ENCODE measurements around the gene WIPF2.
A peak's percentile ranks its signal among the peaks of the same experiment; 100 is the strongest.
"Not testable (repeated sequence)": the region's sequence is repeated elsewhere in the genome, so short reads cannot be mapped to it uniquely, and the experiment has no call there.

WIPF2 gene

DNA sequence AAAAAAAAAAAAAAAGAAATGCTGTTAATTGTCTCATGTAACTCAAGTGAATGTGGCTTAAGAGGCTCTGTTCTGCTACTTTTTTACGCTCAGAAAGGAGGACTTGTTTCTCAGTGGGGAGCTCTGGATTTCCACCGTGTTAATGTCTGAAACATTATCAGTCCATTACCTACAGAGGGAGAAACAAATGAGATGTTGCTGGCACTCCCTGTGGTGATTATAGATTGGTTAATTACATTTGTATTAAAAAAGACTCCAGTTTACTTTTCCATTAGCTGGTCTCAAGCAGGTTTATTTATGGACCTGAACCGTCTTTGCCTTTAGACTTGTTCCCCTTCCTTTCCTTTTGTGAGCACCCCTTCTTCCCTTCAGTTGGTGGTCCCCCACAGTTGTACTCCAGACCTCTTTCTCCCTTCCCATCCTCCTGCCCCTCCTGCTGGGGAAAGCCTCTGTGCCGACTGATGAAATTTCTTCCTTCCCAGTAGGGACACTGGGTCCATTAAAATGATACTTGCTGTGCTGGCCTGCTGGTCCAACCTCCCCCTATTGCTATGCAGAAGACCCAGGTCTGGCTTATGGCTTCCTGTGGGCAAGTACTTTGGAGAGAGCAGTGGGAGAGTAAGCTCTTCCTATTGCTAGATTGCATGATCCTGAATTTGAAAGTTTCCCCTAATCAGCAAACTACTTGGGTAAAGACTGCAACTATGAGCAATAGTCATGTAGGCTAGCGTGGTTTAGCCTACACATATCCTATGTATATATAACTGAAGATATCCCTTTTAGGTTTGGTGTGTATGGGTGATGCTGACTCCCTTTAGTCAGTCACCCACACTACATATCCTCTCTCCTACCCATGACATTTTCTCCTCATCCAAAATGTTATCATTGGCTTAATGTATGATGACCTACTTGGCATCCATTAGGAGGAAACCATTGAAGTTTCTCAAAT lies 76.7 kb downstream of the WIPF2 start:
- no peak for DNase-seq (ENCODE audit: low spot score)

DNA sequence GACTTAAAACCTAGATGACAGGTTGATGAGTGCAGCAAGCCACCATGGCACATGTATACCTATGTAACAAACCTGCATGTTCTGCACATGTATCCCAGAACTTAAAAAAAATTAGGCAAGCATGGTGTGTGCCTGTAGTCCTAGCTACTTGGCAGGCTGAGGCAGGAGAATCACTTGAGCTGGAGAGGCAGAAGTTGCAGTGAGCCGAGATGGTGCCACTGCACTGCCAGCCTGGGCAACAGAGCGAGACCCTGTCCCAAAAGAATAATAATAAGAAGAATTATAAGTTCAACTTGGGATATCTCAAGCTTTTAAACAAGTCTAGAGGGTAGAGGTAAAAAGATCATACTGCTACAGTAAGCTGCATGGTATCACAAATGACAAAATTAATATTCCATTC lies 78.4 kb downstream of the WIPF2 start:
- no peak for DNase-seq (ENCODE audit: low spot score)

DNA sequence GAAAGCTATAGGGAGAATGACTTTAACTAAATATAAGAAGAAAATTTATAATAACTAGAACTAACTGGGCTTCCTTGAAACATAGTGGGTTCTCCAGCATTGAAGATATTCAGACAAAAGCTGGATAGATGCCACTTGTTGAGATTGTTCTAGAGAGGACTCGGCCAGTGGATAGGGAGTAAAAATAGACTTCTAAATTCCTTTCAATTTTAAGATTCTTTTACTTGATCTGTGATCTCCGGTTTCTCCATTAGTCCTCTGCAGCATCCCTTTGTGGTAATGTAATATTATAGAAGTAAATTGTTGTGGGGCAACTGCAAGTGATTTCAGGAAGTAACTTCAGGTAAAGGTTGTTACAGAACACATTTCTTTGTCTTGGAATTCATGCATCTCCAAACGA lies 79.6 kb downstream of the WIPF2 start:
- no peak for DNase-seq (ENCODE audit: low spot score)

DNA sequence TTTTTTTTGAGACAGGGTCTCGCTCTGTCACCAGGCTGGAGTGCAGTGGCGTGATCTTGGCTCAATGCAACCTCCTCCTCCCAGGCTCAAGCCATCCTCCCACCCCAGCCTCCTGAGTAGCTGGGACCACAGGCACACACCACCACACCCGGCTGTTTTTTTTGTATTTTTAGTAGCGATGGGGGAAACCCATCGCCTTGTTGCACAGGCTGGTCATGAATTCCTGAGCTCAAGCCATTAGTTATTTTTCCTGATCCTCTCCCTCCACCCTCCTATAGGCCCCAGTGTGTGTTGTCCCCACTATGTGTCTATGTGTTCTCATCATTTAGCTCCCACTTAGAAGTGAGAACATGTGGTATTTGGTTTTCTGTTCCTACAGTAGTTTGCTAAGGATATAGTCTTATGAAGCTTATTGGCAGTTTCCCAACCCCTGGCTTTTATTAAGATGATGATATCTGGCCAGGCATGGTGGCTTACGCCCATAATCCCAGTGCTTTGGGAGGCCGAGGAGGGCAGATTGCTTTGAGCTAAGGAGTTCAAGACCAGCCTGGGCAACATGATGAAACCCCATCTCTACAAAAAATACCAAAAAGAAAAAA lies 80.2 kb downstream of the WIPF2 start:
- not testable (repeated sequence) for DNase-seq (ENCODE audit: low spot score)

DNA sequence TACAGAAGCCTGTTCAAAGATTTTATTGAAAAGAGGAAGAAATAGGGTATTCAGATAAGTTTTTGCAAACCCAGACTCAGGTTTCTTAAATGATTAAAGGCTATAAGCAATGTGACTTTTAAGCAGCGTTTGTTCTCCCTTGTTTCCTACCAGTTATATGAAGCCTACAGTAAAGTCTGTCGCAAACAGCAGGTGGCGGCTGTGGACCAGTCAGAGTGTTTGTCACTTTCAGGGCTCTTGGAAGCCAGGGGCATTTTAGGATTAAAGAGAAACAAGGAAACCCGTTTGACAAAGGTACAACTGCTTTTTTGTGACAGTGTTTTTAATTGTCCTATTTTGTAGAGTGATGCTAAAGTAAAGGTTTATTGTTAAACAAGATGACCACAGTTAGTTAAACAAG lies 82.2 kb downstream of the WIPF2 start:
- no peak for DNase-seq (ENCODE audit: low spot score)

DNA sequence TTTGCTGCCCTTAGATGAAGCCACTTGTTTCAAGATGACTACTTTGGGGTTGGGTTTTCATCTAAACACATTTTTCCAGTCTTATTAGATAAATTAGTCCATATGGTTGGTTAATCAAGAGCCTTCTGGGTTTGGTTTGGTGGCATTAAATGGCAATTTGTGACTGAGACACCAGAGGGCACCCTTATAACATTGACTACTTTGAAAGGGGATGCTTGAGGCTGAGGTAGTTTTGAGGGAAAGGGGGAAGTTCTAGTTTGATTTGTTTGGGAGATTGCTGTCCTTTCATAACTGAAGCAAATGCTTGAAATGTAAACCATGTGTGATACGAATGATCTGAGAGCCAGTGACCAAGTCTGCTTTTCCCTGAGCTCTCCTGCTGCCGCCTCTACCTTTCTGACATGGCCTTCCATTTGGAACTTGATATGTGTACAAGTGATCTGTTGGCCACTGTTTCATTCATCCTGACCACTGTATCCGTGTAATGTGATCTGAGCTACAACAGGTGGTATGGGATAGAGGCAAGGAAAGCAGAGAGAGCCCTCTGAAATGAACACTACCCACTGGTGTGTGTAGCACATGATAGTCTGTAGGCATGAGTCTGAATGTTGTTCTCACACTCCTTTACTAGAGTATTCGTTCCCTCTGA lies 84.0 kb downstream of the WIPF2 start:
- DNase-seq (ENCODE audit: low spot score): peak; percentile 79

DNA sequence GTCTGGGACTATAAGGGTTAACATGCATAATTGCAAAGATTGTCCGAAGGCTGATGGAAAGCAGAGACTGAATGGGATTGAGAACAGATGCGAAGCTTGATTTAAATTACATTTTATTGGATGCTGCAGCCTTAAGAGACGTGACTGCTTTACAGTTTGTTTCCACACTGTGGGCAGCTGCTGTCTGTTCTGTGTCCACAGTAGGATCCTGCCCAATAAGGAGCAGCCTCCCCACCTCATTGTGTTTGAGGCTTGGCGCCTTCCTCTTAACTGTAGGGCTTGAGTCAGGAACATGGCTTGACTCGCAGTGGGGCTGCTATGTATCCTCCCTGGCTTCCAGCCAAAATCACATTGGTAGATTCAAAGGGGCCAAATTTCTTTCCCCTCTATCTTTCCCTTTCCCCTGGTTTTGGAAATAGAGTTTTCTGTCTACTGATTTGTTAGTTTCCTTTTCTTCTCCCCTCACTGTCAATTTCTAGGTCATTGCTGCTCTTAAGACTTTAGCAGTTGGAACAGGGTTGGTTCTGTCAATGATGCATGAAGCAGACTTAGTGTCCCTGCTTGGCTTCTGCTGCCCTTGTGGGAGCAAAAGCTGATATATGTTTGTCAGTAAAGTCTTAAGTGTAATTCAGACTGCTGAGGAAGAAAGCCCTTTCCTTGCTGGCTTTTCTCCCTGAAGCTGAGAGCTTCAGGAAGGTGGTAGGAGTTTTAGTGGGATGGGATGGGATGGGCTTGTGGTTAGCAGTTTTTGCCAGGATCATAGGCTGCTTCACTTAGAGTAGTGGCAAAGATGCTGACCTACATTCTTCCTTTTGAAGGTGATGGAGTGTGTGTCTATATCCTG lies 84.8 kb downstream of the WIPF2 start:
- DNase-seq (ENCODE audit: low spot score): no peak

DNA sequence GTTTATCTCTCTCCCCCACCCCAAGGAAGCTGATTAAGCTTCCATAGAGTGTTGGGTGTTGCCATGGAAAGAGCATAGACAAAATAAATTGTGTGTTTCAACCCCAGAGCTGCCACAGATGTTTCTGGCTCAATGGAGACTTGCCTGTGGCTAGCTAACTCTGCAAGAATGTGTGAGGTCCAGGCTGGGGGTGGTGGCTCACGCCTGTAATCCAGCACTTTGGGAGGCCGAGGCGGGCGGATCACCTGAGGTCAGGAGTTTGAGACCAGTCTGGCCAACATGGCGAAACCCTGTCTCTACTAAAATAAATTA lies 85.4 kb downstream of the WIPF2 start:
- not testable (repeated sequence) for DNase-seq (ENCODE audit: low spot score)

DNA sequence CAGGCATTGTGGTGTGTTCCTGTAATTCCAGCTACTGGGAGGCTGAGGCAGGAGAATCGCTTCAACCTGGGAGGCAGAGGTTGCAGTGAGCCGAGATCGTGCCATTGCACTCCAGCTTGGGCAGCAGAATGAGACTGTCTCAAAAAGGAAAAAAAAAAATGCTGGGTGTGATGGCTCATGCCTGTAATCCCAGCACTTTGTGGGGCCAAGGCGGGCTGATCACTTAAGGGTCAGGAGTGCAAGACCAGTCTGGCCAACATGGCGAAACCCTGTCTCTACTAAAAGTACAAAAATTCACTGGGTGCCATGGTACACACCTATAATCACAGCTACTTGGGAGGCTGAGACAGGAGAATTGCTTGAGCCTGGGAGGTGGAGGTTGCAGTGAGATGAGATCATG lies 85.8 kb downstream of the WIPF2 start:
- not testable (repeated sequence) for DNase-seq (ENCODE audit: low spot score)

DNA sequence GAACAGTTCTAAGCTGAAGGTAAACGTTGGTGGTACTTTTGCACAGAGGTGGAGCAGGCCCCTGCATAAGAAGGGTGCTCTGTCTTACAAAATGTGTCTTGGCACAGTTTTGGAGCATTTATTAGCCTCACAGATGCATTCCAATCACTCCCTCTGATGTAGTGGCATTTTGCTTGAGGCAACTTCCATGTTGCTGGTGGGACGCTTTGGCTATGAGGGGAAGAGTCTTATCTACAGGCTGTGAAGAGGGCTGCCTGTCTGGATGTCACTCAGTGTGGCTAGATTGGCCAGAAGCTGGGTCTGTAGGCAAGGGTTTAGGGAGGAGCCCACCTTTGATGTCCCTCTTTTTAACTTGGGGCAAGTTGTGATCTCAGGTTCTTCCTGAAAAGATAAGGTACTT lies 87.3 kb downstream of the WIPF2 start:
- no peak for DNase-seq (ENCODE audit: low spot score)

DNA sequence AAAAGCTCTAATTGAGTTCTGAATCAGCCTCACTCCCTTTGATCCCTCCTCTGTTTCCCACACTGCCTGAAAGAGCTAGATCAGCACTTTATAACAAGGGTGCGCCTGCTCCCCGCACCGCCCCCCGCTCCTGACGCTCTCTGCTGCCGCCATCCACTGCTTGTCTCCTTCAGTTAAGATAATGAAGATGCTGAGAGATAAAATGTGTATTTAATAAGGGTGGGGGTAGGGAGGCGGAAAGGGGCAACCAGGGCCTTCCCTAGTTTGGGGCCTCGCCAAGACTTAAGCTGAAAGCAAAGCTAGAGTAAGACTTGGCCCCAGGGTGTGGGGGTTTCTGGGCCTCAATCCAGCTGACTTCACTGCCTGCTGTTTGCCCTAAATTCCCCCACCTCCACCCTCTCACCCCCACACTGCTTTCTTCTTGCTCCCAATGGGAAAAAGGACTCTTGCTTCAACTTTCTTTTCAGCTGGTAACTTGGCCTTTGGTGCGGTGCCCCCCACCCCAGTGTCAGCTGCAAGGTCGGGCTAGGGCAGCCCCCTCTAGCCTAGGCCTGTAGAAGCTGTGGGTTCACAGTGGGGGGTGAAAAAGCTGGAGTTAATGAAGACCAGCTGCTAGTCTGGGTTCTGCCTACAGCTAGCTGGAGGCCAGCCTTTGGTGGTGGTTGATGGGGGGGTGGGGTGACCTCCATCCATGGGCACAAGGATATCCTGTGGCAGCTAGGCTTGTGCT lies 88.1 kb downstream of the WIPF2 start:
- no peak for DNase-seq (ENCODE audit: low spot score)

DNA sequence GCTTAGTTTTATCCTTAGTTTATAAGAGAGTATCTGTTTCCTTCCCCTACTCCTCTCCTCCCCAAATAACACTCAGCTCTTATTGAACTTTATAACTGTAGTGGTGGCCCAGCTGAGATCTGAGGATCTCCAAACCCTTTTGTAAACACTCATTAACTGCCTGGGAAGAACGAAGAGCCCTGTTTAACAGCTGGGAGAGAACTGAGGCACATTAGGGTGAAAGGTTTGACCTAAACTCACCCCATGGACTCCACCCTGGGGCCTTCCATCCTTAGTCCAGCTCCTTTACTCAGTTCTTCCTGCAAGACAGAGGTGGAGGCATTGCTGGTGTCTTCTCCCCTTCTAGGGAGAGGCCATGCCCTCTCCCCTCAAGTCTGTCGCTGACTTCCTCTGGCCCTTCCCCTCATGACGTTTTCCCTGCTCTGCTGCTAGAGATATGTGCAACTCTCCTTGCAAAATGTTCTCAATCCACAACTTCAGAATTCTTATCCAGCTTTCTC lies 88.7 kb downstream of the WIPF2 start:
- DNase-seq (ENCODE audit: low spot score): no peak

DNA sequence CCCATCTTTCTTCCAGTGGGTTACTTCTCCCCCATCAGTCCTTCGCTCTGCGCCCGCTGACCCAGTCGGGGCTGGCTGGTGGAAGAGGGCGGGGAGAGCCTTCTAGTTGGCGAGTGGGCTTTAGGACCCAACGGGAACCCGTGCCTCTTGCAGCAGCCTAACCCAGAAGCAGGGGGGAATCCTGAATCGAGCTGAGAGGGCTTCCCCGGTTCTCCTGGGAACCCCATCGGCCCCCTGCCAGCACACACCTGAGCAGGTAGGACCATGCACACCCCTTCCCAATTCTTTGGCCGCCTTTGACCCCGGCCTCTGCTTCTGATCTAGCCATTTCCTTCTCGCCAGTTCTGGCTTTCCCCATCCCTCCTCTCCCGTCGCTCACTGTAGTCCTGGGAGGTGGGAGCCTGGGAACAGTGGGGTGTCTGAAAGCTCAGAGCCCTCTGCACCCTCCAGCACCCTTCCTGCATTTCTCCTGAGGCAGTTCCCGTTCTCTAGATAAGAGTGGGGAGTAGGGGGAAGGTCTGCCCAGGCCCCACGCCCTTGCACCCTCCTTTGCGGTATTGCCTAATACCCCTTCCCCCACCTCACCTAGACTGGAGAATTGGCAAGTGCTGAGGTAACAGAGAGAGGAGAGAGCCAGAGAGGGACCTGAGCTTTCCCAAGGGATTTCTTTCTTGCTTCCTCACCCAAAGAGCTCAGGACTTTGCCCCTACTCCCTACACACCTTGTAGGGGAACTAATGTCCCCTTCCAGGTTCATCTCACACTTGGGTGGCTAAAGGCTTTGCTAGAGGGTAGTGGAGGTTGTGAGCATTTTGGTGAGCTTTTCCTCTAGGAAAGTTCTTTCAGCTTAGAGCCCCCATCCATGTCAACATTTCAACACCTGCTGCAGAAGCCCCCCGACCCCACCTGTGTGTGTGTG lies 90.2 kb downstream of the WIPF2 start, which contains the start of gene RARA:
TSS of gene RARA (plus strand) at position 150 of the 918 bp plus-strand sequence. CDS start 22,039 bp downstream, outside the sequence.
- DNase-seq (ENCODE audit: low spot score): no peak

DNA sequence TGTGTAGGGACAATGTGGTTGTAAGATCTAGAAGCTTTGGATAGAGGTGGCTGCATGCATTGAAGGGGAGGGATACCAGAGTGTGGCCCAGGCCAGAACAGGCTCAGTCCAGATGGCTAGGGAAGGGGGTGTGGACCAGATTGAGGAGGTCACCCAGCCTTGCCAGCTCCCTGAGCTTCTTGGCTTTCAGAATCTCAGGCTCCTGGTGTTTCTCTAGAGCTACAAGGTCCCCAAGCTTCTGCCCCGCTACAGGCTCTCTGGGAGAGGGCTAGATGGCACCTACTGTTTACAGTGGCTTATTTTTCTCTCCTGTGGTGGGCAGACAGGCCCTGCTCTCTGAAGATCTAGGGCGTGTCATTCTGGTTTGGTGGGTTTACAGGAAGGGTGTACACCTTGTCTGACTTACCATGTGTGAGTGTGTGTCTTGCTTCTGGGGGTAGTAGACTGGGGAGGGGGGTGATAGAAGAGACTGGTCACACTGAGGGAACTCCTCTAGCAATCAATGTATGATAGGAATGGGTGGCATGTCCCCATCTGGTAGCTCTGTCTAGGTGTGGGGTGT lies 90.9 kb downstream of the WIPF2 start:
- DNase-seq (ENCODE audit: low spot score): peak; percentile 48

DNA sequence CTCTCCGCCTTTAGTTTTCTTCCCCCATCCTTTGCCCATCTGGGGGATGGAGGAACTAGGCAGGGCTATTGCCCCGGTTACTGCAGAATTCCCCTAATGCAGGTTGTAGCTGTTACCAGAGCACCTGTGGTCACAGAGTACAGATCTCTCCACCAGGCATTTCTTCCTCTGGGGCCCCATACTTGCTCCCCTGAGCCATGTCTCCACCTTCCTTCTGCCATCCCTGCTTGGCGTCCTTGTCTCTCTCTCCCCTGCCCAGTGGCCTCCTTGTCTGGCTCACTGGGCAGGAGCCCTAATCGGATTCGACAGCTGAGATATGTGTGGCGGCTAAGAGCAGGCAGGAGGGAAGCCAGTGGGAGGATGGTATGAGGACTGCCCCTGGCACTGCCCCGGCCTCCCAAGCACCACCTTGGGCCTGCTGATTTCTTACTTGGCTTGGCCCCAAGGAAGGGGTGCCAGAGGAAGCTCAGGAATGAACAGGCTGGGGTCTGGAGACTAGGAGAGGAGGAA lies 91.8 kb downstream of the WIPF2 start:
- no peak for DNase-seq (ENCODE audit: low spot score)

DNA sequence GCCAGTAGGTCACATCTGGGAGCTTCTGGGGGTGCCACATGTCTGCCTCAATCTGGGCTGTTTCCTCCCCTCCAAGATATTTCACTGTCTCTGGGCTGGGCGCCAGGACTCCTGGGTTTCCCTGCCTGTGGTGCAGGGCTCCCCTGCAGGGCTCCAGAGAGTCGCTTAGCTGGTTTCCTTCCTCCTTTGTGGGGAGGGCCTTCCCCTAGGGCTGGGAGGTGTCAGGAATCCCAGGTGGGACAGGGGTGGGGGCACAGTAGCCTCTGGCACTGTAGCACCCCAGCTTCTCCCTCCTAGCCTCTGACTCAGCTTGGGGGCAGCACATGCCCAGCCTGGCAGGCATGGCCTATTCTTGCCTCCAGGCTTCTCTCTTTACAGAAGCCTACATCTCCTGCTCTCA lies 92.5 kb downstream of the WIPF2 start:
- no peak for DNase-seq (ENCODE audit: low spot score)

DNA sequence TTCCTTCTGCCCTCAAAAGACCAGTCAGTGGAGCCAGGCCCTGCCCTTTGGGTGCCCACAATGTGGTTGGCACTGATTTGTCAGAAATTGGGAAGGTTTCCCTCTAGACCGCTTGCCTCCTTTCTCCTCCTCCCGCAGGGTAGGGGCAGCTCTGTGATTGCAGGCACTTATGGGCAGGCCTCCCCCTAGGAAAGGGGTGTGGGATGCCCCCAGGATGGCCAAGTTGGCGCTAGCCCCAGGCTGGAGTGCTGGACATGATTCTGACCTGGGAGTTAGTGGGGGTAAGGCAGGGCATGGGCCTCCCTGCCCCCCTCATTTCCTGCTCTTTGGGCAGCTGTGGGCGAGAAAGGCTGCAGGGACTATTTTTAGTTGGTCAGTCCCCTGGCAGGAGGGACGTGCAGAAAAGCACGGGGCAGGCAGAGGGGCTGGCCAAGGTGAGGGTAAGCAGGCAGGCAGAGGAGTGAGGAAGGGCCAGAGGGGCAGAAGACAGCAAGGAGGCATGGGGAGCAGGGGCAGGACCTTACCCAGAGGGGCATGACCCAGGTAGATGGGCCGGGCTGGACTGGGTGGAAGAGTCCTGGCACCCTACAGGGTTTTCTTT lies 93.1 kb downstream of the WIPF2 start:
- DNase-seq (ENCODE audit: low spot score): no peak

DNA sequence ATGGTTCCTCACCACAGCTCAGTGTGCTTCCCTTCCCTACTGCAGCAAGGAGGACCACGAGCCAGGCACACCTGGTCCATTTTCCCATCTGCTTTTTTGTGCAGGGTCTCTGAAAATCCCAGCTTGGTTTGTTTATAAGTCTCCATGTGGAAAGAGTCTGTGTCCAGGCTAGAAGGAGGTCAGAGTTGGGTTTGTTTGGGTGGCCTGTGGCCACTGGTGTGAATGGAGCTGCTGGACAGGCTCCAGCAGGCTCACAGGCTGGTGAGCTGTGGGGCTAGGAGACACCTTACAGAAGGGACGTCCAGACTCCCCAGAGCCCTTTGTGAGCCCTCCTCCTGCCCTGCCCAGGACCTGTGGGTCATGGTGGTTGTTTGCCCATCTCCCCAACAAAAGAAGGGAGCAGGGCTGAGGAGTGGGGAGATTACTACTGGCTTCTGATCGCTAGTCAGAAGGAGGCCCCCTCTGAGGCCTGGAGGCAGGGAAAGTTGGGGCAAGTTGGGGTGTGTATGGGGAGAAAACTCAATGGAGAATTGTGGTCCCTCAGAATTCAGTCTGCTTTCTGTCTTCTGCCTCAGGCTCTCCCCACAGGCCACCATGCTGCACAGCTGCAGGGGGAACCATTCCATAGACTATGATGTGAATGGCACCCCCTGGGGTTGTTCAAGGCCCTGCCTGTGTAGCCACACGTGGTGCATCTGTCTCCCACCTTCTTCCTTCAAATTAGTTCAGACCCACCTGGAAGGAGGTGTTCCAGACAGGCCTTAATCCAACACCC lies 94.0 kb downstream of the WIPF2 start:
- no peak for DNase-seq (ENCODE audit: low spot score)
